HG03095 (cell line): Measurements from ENCODE around the gene ARHGAP10.
"Not testable (repeated sequence)": the region's sequence is repeated elsewhere in the genome, so short reads cannot be mapped to it uniquely, and the experiment has no call there.

ENCODE experiments used
- ATAC-seq: cut with Tn5 transposase; IDR thresholded peaks from one replicate; pipeline ENCODE4 v1.9.1; 2021; ENCODE audit warnings: moderate library complexity; ENCODE audit not compliant: unreplicated experiment

The ARHGAP10 gene

DNA sequence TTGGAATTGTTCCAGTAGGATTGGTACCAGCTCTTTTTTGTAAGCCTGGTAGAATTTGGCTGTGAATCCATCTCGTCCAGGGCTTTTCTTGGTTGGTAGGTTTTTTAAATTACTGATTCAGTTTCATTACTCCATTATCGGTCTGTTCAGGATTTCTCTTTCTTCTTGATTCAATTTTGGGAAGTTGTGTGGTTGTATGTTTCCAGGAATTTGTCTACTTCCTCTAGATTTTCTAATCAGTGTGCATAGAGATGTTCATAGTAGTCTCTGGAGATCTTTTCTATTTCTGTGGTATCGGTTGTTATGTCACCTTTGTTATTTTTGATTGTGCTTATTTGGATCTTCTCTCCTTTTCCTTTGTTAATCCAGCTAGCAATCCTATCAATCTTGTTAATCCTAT lies 248.7 kb downstream of the ARHGAP10 start:
- ATAC-seq = no peak

DNA sequence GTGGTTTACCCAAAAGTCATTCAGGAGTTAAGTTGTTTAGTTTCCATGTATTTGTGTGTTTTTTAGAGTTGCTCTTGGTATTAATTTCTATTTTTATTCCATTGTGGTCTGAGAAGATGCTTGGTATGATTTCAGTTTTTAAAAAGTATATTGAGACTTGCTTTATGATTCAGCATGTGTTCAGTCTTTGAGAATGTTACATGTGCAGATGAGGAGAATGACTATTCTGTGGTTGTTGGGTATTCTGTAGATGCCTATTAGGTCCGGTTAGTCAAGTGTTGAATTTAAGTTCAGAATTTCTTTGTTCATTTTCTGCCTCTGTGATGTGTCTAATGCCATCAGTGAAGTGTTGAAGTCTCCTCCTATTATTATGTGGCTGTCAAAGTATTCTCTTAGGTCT lies 249.4 kb downstream of the ARHGAP10 start:
- peak; percentile 87 for ATAC-seq

DNA sequence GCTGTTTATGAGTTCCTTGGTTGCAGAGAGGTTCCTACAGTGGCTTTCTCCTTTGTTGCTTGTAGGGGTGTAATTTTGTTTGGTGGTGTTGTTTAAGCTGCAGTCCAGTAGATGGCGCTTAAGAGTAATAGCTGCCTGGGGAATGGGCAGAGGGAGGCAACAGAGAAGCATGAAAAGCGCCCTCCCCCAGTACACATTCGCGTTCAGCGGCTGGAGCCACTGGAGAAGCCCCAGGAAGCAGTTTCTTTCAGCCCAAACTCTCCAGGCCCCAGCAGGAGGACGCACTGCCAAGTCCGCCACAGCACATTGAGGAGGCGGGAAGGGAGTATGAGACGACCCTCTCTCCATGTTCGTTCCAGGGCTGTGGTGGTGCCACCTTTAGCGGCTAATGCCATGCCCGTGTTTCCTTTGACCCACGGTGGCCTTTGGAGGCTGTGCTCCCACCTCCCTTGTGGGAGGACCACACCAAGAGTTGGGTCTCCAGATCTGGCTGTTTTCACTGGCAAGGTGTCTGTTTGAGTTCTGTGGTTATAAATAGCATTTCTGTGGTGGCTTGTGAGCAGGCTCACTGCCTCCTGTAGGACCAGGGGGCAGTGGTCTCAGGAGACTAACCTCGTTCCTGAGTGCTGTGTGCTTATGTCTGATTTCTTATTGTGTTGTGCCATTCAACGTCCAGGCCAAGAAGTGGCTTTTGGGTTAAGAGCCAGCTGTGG lies 252.3 kb downstream of the ARHGAP10 start:
- ATAC-seq = no peak

DNA sequence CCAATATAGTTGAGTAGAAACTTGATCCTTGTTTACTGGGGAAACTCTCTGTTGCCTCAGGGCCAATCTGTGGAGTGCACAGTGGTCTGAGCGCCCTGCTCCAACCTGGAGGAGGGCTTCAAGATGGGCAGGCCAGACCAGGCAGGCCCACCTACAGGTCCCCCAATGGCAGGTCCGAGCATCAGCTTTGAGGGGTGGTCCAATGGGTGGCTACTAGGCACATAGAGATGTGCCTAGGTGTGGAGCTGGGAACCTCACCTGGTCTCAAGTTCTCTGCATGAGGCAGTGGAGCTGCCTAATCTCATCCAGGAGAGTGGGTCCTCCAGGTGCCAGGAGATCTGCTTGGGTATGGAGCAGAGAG lies 252.9 kb downstream of the ARHGAP10 start:
- ATAC-seq = no peak

DNA sequence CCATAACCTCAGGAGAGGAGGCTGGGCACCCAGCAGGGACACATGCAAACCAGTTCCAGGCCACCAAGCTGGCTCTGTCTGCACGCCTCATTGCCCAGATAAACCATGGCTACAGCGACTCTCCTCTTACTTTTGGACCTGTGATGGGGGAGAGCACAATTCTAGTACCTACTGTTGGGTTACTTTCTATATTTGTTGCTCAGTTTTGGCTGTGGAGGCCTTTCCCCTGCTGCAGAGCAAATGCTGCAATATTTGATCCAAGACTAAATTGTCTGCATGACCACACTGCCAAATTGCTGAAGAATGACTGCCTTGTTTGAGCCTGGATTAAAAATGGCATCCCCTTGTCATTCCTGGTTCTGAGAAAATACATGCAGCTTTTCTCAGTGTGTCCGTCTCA lies 253.5 kb downstream of the ARHGAP10 start:
- no peak for ATAC-seq

DNA sequence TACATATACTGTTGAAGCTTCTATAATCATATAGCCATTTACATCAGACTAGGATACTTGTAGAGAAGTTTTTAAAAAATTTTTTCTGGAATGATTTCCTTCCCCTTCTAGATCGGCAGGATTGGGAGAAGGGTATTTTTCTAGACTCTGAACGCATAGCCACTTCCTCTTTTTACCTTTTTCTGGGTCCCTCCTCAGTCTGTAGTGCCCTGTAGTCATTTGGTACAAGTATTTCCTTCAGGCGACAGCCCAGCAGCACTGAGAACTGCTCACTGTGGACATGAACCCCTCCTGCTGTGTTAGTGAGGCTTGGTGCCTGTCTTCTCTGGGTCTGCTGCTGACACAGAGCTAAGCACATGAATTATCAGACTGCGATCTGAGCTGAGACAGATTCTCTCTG lies 255.4 kb downstream of the ARHGAP10 start:
- ATAC-seq = peak; percentile 61

DNA sequence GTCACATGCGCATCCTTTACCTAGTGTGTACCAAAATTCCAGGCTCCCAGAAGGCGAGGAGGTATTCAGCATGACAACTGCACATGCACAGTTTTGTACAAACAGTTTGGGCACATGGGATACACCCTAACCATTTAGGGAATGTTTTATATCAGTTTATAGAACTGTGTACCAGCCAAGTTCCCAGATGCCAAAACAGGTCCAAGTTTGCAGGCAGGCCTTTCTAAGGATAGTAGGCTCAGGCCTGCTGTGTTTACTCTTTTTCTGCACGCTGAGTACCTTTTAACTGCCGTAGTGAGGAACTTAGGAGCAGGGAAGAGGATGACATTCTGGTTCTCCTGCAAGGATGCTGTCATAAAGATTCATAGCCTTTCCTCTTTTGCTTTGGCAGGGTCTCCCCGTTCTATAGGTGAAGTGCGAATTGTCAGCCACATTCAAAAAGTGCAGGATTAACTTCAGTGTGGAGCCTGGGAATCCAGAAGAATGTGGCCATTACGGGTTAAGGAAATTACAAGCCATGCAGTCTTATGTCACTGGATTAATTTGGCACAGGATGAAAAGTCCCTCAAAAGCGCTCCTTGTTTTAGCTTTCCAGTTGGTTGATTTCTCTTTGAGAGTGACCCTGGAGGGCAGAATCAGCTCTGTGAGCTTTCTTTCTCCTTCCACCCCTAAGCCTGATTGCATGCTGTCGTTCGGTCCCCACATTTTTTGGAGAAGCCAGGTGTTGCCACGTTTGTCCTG lies 259.8 kb downstream of the ARHGAP10 start:
- no peak for ATAC-seq

DNA sequence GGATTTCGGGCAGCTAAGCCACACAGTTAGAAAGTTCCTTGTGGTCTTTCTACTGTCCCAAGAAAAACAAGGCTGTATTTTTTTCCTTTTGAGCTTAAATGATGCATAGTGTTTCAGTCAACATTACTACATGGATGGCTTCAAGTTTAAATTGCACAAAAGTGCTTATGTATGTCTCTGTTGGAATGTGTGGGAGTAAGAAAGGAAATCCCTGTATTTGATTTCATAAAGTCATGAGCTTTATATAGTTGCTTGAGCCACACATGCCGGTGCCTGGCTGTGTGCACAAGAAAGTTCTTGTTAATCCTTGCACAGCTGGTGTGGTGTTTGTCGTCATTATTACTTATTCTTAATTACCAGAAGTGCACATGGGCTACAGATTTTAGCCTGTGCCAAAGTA lies 262.2 kb downstream of the ARHGAP10 start:
- ATAC-seq = no peak

DNA sequence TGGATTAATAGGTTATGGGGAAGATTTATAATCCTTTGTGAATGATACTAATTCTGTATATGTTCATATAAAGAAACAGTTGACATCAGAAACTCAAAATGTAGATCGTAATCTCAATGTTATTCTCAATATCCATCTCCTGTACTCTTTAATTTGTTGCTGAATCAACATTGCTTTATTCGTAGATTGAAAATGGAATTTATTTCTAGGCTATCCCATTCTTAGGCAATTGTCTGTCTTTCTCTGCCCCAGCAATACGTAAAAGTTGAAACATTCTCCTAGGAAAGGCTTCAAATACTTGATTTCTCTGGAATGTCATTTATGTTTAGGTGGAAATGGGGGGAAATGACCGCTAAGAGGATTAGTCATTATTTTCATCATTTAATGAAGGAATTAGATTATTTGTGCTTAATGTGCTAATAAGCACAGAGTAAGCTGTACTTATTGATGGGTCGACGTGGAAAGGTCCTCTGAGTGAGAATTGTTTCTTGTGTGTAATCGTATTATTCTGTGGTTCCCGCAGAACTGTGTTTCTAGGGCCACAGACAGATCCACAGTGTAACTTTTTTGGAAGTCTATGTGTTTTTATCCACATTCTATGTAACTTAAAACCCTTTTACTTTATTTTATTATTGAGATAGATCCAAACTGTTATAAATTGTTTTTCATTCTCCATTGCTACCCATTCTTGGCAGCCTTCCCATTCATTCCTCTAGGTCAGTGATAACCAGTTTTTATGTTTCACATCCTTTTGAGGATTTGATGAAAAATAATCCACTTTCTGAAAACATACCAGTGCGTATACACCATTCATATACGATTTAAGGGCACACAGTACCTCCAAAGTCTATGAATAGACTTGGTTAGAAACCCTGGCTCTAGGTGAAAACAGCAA lies 262.9 kb downstream of the ARHGAP10 start:
- ATAC-seq = no peak

DNA sequence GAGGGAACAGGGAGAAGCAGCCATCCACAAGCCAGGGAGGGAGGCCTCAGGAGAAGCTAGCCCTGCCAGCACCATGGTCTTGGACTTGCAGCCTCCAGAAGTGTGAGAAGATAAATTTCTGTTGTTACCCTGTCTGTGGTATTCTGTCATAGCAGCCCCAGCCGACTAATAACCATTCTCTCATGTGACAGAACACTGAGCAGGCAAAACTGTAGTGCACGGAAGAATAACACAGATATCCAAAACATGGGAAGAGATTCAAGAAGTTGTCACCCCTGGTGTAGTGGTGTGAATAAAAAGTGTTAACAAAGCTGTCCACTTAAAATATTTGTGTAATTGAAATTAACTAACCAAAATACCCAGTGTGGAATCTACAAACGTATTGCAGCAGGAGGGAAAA lies 265.0 kb downstream of the ARHGAP10 start:
- no peak for ATAC-seq

DNA sequence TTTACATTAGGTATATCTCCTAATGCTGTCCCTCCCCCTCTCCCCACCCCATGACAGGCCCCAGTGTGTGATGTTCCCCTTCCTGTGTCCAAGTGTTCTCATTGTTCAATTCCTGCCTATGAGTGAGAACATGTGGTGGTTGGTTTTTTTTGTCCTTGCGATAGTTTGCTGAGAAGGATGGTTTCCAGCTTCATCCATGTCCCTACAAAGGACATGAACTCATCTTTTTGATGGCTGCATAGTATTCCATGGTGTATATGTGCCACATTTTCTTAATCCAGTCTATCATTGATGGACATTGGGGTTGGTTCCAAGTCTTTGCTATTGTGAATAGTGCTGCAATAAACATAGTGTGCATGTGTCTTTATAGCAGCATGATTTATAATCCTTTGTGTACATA lies 268.1 kb downstream of the ARHGAP10 start:
- not testable (repeated sequence) for ATAC-seq

DNA sequence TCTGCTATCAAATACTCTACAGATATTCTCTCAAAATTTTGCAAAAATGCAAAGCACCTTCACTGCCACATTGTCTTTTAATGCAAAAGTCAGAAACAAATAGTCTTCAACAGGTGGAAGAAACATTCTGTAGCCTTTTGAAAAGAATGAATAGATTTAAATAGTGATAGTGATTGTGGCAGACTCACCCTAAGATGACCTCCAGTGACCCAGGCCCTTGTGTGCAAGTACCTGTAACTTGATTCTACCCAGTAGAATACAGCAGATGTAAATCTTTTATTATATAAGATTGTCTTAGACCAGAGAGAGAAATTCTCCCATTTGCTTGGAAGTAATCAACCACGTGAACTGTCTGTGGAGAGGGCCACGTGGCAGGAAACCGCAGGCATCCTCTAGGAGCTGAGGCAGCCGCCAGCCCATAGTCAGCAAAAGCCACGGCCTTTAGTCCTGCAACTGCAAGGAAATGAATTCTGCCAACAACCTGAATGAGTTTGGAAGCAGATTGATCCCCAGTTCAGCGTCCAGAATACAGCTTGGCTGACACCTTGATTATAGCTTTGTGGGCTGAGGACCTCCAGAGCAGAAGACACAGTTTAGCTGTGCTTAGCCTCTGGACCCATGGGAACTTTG lies 272.5 kb downstream of the ARHGAP10 start:
- ATAC-seq = no peak

DNA sequence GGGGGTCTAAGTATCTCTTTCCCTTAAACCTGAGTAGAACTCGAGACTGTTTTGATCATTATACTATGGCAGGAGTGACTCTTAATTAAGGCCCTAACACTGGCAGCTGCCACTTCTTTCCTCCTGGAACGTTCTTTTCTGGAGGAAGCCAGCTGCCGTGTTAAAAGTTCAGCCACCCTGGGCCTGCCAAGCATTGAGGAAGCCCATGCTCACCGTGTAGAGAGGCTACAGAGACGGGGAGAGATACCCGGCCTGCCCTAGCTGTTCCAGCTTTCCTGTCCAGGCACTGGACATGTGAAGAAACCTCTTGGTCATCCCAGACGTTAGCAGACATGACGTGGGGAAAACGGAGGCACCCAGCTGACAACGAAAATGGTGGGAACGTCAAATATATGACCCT lies 274.1 kb downstream of the ARHGAP10 start:
- ATAC-seq = no peak

DNA sequence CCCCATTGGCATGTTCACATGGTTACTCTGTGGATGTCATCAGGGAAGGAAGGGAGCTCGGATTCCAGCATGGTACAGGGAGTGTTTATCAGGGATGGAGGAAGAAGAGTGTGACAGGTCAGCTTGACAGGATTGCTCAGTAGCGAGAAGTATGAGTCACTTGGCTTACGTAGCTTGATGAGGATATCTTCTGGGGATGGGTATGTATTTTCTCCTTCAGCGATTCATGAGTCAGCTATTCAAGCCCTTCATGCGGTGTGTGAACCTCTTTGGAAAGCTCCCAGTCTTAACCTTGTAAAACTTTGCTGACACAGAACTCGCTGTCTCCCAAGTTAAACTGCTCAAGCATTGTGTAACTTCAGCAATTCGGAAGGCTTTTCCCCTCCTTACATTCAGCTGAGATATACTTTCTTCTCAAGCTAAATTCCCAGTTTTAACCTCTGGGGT lies 275.4 kb downstream of the ARHGAP10 start:
- no peak for ATAC-seq

DNA sequence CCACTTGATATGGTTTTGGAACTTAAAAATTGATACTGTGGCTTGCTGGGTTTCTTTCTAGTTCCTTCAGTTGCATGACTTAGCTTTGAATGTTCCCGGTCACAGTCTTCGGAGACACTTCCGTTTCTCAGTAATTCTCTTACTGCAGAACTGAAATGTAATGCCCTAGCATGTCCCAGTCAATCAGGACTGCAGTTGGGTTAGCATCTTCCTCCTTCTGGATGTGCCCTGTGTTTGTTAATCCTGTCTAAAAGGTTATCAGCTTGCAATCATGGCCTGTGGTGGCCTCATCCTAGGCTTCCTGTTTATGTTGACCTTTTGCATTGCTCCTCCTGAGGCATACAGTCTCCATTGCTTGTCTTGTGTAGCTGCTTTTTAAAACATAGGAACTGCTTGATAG lies 275.9 kb downstream of the ARHGAP10 start:
- ATAC-seq = no peak

DNA sequence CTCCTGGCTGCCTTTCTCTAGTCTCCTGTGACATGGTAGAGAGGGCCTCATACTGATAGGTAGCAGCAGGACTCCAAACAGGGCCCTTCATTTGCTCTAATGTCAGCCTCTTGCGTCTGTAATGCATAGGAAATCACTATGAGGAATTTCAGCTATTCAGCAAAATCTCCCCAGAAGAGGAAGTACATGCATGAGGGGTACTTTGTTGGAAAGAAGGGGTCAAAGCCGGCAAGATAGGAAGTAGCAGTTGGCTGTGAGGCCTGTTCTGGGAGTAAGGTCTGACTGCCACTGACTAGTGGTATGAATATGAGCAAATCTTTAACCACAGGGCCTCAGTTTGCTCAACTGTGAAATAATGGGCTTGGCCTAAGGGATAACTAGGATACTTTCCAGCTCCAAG lies 283.2 kb downstream of the ARHGAP10 start:
- no peak for ATAC-seq

DNA sequence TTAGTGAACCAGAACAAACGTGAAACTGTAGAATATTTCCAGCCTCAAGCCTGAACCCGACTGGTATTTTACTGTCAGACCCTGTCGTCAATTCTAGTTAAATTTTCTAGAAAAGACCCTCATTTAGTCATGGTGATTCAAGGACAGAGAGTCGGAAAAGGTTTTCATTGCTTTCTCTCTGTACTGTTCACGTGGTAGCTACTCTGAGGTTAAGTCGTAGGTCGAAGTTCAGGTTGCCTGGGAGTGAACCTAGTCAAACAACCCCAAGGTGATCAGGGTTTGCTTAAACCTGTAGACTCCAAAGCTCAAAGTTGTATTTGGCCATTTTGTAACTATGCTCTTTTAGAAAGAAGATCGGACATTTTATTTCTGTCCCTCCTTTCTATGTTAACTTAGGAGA lies 283.6 kb downstream of the ARHGAP10 start:
- ATAC-seq = no peak

DNA sequence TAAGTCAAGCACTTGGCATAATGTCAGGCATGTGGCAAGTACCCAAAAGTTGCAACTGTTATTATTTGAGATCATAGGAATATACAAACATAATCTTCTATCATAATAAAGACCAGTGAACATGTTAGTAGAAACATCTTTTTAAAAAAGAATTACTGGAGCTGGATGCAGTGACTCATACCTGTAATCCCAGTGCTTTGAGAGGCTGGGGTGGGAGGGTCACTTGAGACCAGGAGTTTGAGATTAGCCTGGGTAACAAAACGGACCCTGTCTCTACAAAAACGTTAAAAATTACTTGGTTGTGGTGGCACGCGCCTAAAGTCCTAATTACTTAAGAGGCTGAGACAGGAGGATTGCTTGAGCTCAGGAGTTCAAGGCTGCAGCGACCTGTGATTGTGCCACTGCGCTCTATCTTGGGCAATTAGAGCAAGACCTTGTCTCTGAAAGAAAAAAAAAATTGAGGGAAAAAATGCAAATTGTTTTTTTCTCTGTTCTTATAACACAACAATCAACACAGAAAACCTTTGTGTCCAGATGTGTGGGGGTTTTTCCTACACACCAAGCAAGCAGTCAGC lies 284.3 kb downstream of the ARHGAP10 start:
- ATAC-seq = no peak

DNA sequence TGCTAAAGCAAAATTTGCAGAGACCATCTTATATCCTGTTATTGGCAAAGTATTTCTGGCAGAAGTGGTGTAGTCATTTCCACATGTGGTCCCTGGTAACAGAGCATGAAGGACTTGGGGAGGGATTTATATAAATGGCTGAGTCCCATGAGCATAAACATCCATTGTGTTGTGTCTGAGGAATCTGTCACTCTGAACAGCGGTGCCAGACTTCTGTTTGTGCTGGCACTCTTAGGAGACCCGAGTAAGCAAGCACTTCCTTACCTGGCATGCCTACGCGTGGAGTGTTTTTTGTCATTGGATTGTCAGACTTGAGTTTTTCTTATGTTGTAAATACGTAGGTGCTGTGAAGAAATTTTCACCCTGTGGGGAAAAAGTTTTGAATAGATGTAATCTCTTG lies 285.9 kb downstream of the ARHGAP10 start:
- ATAC-seq = no peak

DNA sequence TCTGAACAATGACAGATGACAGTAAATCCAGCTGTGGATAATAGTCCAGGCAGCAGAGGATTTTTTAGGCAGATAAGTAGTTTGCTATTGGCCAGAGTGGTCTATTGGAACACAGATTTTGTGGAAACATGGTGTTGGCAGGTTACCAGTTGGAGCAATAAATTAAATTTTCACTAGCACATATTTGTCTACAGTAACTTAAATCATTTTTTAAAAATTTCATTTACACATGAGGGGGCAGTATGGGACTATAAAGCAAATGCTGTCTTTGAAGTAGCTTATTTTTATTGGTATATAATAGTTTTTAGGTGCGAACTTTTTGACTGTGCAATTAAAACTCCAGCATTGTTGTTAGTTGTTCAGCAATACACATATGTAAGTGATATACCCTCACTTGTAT lies 289.8 kb downstream of the ARHGAP10 start:
- ATAC-seq = no peak

DNA sequence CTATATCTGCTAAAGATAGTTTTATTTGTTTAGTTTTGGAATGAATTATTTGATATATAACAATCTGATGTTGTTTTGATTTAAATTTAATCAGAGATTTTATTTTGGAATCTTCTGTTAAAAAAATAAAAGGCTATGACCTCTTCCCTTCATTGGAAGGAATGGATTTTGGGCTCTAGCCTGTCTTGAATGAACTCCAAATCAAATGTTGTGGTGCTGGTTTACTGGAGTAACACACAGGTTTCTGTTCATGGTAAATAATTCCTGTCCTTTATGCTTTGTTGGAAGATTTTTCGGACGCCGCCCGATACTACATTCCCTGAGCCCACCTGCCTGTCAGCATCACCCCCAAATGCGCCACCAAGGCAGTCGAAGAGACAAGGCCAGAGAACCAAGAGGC lies 291.1 kb downstream of the ARHGAP10 start:
- no peak for ATAC-seq
